SHP77 treated with DMSO at 0.1 percent for 48 hours (cell line): ENCODE results near the gene SEC14L3.

Source experiments
- DNase-seq: peaks from one replicate; lab custom pipeline; 2025; lab: John Stamatoyannopoulos, UW

The SEC14L3 gene

DNA sequence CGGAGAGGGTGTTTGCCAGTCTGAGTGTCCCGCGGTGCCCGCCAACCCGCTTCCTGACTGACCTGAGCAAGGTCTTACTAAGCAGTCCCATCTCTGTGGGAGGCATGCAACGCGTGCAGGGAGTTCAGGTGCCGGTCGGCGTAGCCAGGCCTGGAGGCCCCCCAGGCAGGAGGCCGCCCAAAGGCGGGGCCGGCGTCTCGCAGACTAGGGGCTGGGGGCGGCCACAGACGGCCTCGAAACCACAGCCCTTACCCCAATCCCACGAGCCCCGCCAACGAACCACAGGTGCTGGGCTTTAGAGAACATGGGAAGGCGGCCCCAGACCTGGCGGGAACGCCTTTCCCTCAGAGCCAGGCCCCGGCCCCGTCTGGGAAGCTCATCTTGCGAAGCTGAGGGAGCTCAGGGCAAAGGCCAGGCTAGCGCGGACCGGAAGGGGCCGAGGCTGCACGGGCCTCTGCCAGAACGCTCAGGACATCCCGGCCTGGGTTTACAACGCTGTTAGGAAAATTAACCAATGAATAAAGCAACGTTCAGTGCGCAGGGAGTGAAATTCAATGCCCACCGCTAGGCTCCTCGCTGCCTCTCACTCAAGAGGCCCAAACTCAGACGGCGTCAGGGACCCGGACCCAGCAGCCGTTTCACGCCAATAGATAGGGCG lies 48.4 kb downstream of the SEC14L3 start:
- no peak for DNase-seq

GRCh38 chr22:30422481-30423300 lies 49.1 kb downstream of the SEC14L3 start:
- DNase-seq = no peak

- no peak for DNase-seq
Measured at GRCh38 chr22:30421695-30422480, 49.9 kb downstream of the SEC14L3 start.

DNA sequence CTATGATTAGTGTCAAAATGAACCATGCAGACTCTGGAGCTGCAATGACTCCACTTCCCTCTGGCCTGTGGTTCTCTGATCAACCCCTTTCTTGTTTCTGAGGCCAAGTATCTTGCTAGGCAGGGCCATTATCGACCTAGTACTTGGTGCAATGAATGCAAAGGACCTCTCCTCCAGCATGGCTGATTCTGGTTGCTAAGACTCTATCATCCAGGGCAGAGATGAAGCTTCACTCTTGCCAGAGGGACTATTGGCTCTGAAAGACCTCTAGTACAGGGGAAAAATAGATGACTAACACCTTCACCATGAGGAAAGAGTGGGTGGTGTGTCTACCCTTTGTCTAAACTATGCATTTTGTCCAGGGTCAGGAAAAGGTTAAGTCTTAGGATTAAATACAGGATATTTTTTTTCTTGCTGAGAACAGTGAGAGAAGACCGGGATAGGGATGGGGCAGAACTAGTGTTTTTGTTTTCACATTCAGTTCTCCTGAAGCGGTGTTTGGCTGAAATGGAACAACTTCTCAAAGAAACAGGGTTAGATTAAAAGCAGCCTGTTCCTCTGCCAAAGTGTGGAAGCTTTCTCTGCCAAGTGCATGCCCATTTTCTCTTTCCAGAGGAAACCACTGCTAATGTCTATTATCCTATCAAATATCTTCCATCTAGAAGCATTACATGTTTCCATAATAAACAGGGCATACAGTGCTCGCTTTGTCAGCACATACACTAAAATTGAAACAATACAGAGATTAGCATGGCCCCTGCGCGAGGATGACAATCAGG lies 51.3 kb downstream of the SEC14L3 start:
- DNase-seq = no peak

GRCh38 chr22:30416837-30417236 lies 55.0 kb downstream of the SEC14L3 start:
- DNase-seq = no peak

GRCh38 chr22:30416403-30416802 lies 55.4 kb downstream of the SEC14L3 start:
- DNase-seq = no peak

GRCh38 chr22:30414525-30415047 lies 57.2 kb downstream of the SEC14L3 start:
- no peak for DNase-seq

DNA sequence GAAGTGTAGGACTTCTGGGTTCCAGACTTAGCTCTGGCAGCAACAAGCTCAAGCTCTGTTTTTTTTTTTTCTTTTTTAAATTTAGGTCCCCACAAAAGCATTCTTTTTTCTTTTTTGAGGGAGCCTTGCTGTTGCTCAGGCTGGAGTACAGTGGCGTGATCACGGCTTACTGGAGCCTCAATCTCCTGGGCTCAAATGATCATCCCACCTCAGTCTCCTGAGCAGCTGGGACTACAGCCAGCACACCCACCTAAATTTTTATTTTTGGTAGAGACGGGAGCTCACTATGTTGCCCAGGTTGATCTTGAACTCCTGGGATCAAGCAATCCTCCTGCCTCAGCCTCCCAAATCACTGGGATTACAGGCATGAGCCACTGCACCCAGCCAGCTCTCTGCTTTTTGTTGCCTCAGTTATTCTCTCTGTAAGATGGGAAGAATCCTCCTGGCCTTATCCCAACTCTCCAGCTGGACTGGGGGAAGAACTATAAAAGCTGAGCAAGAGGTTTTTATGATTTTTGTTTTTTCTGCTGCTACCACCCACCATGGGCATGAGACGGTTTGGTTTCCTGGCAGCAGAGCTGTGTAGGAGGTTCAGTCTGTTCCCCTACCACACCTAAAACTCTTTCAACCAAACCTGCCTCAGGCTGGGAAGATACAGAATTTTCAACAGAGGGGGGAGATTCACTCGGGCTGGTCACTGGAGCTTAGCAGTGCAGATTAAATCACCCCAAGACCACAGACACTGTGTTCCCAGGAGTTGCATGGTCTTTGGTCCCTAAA lies 57.9 kb downstream of the SEC14L3 start:
- no peak for DNase-seq

GRCh38 chr22:30413001-30413400 lies 58.8 kb downstream of the SEC14L3 start:
- DNase-seq = no peak

DNA sequence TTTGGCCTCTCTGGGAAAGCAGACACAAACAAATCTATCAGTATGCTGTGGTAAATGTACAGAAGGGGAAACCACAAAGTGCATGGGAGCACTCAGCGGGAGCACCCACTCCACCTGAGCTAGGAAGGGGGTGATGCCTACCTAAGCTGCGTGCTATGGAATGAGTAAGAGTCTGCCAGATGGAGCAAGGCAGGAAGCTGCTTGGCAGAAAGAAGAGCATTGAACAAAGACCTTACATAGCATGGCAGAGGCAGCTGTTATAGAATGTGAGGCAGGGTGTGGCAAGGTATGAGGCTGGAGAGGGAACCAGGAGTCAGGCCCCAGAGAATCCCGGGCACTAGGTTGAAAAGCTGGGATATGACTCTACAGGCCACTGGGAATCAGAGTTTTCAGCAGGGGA lies 60.0 kb downstream of the SEC14L3 start:
- DNase-seq = no peak
